GM19023 (cell line): ENCODE measurements around the gene CENPB.
"Not testable (repeated sequence)": the region's sequence is repeated elsewhere in the genome, so short reads cannot be mapped to it uniquely, and the experiment has no call there.

Source experiments
- ATAC-seq: cut with Tn5 transposase; IDR thresholded peaks from one replicate; pipeline ENCODE4 v1.9.1; 2021; ENCODE audit warnings: mild to moderate bottlenecking, moderate library complexity; ENCODE audit not compliant: unreplicated experiment

Gene CENPB

GRCh38 chr20:3786665-3787323 lies at the start of gene CENPB:
Gene CENPB, minus strand, starts transcription at chr20:3786740. Its CDS starts 257 bp downstream, at chr20:3786483.
- peak; percentile 80 for ATAC-seq

- no peak for ATAC-seq
Observed at GRCh38 chr20:3836132-3836531, 49.6 kb upstream of the CENPB start.

- ATAC-seq: not testable (repeated sequence)
Observed at GRCh38 chr20:3829891-3830290, 43.4 kb upstream of the CENPB start.

- ATAC-seq: no peak
Observed at GRCh38 chr20:3828798-3829197, 42.3 kb upstream of the CENPB start.

- no peak for ATAC-seq
Observed at GRCh38 chr20:3826420-3826819, 39.9 kb upstream of the CENPB start.

- ATAC-seq: no peak
Observed at GRCh38 chr20:3825526-3825925, 39.0 kb upstream of the CENPB start.

- ATAC-seq: no peak
Observed at GRCh38 chr20:3823881-3824280, 37.3 kb upstream of the CENPB start.

- ATAC-seq: no peak
Observed at GRCh38 chr20:3821996-3822395, 35.5 kb upstream of the CENPB start.

GRCh38 chr20:3820901-3821727 lies 34.6 kb upstream of the CENPB start:
- ATAC-seq: peak; percentile 4

GRCh38 chr20:3820048-3820900 lies 33.7 kb upstream of the CENPB start, which contains the start of gene AP5S1:
Gene AP5S1, plus strand, starts transcription at chr20:3820547. Its CDS starts 1,571 bp downstream, at chr20:3822118.
- ATAC-seq: peak; percentile 84

- no peak for ATAC-seq
Observed at GRCh38 chr20:3819411-3820047, 33.0 kb upstream of the CENPB start.

- no peak for ATAC-seq
Observed at GRCh38 chr20:3818155-3819151, 31.9 kb upstream of the CENPB start.

- no peak for ATAC-seq
Observed at GRCh38 chr20:3815703-3816315, 29.3 kb upstream of the CENPB start.

- no peak for ATAC-seq
Observed at GRCh38 chr20:3814928-3815495, 28.5 kb upstream of the CENPB start.

GRCh38 chr20:3813848-3814581 lies 27.5 kb upstream of the CENPB start:
- ATAC-seq: no peak

GRCh38 chr20:3812975-3813847 lies 26.7 kb upstream of the CENPB start:
- no peak for ATAC-seq

GRCh38 chr20:3812259-3812681 lies 25.7 kb upstream of the CENPB start:
- no peak for ATAC-seq
